Transverse colon (tissue), 4 donors: ENCODE measurements around the gene DNAJC28. TPM values are rescaled to one million over a fixed set of nuclear protein-coding genes. Genes with fewer than 3 reads are reported as not detected.
"Not testable (repeated sequence)": the region's sequence is repeated elsewhere in the genome, so short reads cannot be mapped to it uniquely, and the experiment has no call there.

ENCODE experiments used
- DNase-seq: peaks from one replicate; pipeline ENCODE4 v3.0.0-alpha.2; 2019
- H3K27ac ChIP-seq, 4 donors: fragments of 200-600 bp; sonication (generic); 2 replicates each; pipeline ENCODE4 v1.5.1; 2016 to 2018; ENCODE audit warnings: inconsistent platforms in 4 of 4
- H3K27me3 ChIP-seq: fragments of 200-600 bp; sonication (generic); 2 replicates; pipeline ENCODE4 v1.5.1; 2017; ENCODE audit warnings: inconsistent platforms
- H3K36me3 ChIP-seq, 4 donors: fragments of 200-600 bp; sonication (generic); 2 replicates each; pipeline ENCODE4 v1.5.1; 2017 to 2019; ENCODE audit warnings: inconsistent platforms in 4 of 4
- H3K4me1 ChIP-seq, 4 donors: fragments of 200-600 bp; sonication (generic); 2 replicates each; pipeline ENCODE4 v1.5.1; 2017 to 2020; ENCODE audit warnings: inconsistent platforms in 4 of 4
- H3K4me3 ChIP-seq, 4 donors: fragments of 200-600 bp; sonication (generic); 1 replicate in 1 of 4; 2 replicates in 3 of 4; pipeline versions ENCODE4 v1.5.1 to v1.6.1; 2017 to 2019; ENCODE audit warnings: inconsistent platforms in 4 of 4
- H3K9me3 ChIP-seq, 2 donors: fragments of 200-600 bp; sonication (generic); 2 replicates each; pipeline ENCODE4 v1.5.1; 2017 to 2019; ENCODE audit warnings: inconsistent platforms in 2 of 2
- EP300 ChIP-seq: sonication (generic); formaldehyde crosslinking; IDR thresholded peaks from one replicate; pipeline ENCODE4 v1.6.1; 2017; ENCODE audit warnings: antibody characterized with exemption, low read depth
- POLR2A ChIP-seq: fragments of 450-650 bp; IDR thresholded peaks from one replicate; pipeline ENCODE4 v1.6.1; 2016; ENCODE audit warnings: antibody characterized with exemption, mild to moderate bottlenecking, moderate library complexity
- POLR2AphosphoS5 ChIP-seq, 3 donors: sonication (generic); formaldehyde crosslinking; IDR thresholded peaks; one replicate each; pipeline ENCODE4 v1.6.1; 2016; ENCODE audit warnings: antibody characterized with exemption in 3 of 3
- WGBS, 2 donors: methylation state at CpG; one replicate each; pipeline ENCODE4 v1.1.5; 2018; ENCODE audit warnings: low coverage in 1 of 2; 5-methylcytosine and 5-hydroxymethylcytosine counted together
- in situ Hi-C, 4 donors: fragments of 200-750 bp; cut with MboI; loops; one replicate each; pipeline versions ENCODE4 v1.15.0 to v1.15.1; 2017; ENCODE audit warnings: low sequenced_read_pairs in 3 of 4, low pct_ligation_motif_present in 1 of 4, low pct_unique_long_range_greater_than_20kb in 1 of 4
- intact Hi-C: fragments of 100-400 bp; cut with DNase I; formaldehyde crosslinking; loops from one replicate; pipeline ENCODE4 v1.15.1; 2023; ENCODE audit warnings: low total_unique reads
- total RNA-seq, 4 donors: library from RNA; depleted of rRNA; stranded (reverse); fragments of >200 nt; gene quantifications; one replicate each; pipeline ENCODE4 v1.1.0, GENCODE V29; 2016
- TF ChIP-seq, protein P1 (sequence below), 5 experiments: fragments of 200-600 bp in 3 of 5; fragments of 450-650 bp in 2 of 5; sonication (generic) in 3 of 5; IDR thresholded peaks; 1 replicate in 2 of 5; 2 replicates in 3 of 5; pipeline ENCODE4 v1.5.1; 2016 to 2017; ENCODE audit warnings: antibody characterized with exemption in 5 of 5, inconsistent platforms in 3 of 5, mild to moderate bottlenecking in 2 of 5, moderate library complexity in 1 of 5

DNAJC28 gene
- total RNA-seq, 4 donors from 2014 or later, result 3.0 to 3.7 TPM; not detected in 2

DNA sequence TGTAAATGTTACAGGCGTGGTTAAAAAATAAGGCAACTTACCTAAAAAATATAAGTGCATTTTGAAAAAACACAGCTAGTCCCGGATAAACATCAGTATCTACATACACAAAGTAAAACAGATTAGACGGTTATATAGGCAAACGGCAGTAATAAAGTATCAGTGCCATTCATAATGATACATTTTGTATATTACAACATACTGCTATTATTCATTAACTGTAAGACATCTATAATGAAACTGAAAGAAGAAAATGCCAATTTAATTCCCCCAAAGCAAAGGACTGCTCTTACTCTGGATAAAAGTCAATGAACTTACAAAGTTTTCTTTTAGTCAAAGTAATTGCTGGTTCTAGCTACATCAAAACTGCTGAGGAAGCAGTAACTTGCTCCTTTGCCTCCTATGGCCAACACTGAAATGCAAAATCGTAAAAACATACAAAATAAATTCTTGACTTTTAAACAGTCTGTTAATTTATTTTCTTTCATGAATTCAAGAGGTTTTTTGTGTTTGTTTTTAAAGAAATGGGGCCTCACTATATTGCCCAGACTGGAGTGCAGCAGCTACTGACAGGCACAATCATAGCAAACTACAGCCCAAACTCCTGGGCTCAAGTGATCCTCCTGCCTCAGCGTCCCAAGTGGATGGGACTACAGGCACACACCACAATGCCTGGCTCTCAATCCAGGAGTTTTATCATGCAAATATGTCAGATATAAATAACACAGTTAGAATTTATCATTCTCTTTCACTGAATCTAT is 35.6 kb downstream of the DNAJC28 start:
- WGBS, 2 donors, result 76 to 78% methylated on average over 6 of the region's 6 CpGs
- peaks cover 0 to 19% (median 6%) of the 10 kb centered on the region in 4 donors for H3K36me3 ChIP-seq
- H3K4me1 ChIP-seq, result peaks cover 0 to 12% (median 3%) of the 10 kb centered on the region in 4 donors
- in situ Hi-C loops (loop anchor here in 1 of 4 donors (25.0 kb wide), 2 partner anchors 519 to 619 kb away; no protein-coding TSS in a partner anchor), intact Hi-C loops (no loop called here)
- H3K27ac ChIP-seq, result no peak overlapping the region
- DNase-seq, result no peak
- no peak overlapping the region for H3K4me3 ChIP-seq
- no peaks in the 10 kb centered on the region for H3K9me3 ChIP-seq
- TF ChIP-seq EP300 (no peak), POLR2AphosphoS5 (IDR thresholded peaks at IDR 0.05) (no peak), POLR2A (no peak)
- TF ChIP-seq, protein P1, sequence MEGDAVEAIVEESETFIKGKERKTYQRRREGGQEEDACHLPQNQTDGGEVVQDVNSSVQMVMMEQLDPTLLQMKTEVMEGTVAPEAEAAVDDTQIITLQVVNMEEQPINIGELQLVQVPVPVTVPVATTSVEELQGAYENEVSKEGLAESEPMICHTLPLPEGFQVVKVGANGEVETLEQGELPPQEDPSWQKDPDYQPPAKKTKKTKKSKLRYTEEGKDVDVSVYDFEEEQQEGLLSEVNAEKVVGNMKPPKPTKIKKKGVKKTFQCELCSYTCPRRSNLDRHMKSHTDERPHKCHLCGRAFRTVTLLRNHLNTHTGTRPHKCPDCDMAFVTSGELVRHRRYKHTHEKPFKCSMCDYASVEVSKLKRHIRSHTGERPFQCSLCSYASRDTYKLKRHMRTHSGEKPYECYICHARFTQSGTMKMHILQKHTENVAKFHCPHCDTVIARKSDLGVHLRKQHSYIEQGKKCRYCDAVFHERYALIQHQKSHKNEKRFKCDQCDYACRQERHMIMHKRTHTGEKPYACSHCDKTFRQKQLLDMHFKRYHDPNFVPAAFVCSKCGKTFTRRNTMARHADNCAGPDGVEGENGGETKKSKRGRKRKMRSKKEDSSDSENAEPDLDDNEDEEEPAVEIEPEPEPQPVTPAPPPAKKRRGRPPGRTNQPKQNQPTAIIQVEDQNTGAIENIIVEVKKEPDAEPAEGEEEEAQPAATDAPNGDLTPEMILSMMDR (IDR thresholded peaks at IDR 0.05), result no peak
- no peaks in the 10 kb centered on the region for H3K27me3 ChIP-seq

DNA sequence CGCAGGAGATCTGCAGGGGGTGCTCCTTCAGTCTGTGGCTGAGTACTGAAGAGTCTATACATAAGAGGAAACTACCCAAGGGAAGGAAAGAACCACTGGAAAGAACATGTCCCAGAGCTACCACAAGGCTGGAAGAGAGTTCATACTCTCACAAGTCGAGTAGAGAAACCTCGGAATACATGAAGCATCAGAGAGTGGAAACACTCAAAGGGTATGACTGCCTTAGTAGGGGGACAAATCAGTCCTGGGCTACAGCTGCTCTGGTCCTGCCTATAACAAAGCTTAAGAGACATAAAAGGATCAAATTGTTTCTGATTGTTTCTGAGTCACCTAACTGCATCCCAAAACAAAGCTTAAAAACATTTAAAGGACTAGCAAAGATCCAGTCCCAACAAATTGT is 39.2 kb downstream of the DNAJC28 start:
- no peaks in the 10 kb centered on the region for H3K27me3 ChIP-seq
- H3K4me1 ChIP-seq, result peaks cover 0 to 12% (median 3%) of the 10 kb centered on the region in 4 donors
- H3K4me3 ChIP-seq, result no peak overlapping the region
- peak overlapping the region in 1 of 4 donors; percentile 50 for H3K27ac ChIP-seq
- no peaks in the 10 kb centered on the region for H3K9me3 ChIP-seq
- H3K36me3 ChIP-seq, result peaks cover 0 to 10% (median 5%) of the 10 kb centered on the region in 4 donors
- no peak for DNase-seq
- intact Hi-C loops (no loop called here), in situ Hi-C loops (loop anchor here in 1 of 4 donors (25.0 kb wide), 2 partner anchors 515 to 615 kb away; no protein-coding TSS in a partner anchor)
- 89 to 95% methylated on average over 3 of the region's 3 CpGs for WGBS, 2 donors
- TF ChIP-seq EP300, result no peak
- no peak for TF ChIP-seq POLR2A
- TF ChIP-seq, protein P1 (IDR thresholded peaks at IDR 0.05), result no peak
- TF ChIP-seq POLR2AphosphoS5 (IDR thresholded peaks at IDR 0.05), result no peak

DNA sequence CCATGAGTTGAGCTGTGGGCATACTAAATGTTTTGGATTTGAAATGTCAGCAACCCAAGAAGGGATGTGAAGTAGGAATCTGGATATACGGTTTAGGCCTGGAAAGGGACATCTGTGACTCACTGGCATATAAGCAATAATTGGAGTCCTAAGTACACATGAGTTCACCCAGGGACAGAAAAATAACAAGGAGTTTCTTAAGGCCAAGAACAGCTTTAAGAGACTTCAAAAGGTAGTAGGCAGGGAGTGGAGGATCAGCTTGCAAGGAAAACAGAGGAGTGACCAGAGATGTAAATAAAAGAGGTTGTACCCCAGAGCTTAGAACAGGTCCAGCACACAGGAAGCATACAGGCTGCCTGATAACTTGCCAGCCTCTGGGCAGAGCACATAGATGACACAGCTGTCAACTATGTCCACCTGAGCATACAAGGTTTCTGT is 39.9 kb downstream of the DNAJC28 start:
- no peak for DNase-seq
- Histone ChIP-seq H3K36me3 (peaks cover 0 to 12% (median 5%) of the 10 kb centered on the region in 4 donors), H3K4me1 (peaks cover 0 to 12% (median 3%) of the 10 kb centered on the region in 4 donors), H3K9me3 (no peaks in the 10 kb centered on the region), H3K27ac (peak overlapping the region in 1 of 4 donors; percentile 23), H3K4me3 (no peak overlapping the region), H3K27me3 (no peaks in the 10 kb centered on the region)
- intact Hi-C loops (no loop called here), in situ Hi-C loops (loop anchor here in 1 of 4 donors (25.0 kb wide), 2 partner anchors 514 to 614 kb away; no protein-coding TSS in a partner anchor)
- WGBS, 2 donors, result 22 to 49% methylated on average over 1 of the region's 1 CpG
- TF ChIP-seq EP300 (no peak), POLR2AphosphoS5 (IDR thresholded peaks at IDR 0.05) (peak in 1 of 3 donors; percentile 31), POLR2A (no peak)
- TF ChIP-seq, protein P1 (IDR thresholded peaks at IDR 0.05), result no peak

DNA sequence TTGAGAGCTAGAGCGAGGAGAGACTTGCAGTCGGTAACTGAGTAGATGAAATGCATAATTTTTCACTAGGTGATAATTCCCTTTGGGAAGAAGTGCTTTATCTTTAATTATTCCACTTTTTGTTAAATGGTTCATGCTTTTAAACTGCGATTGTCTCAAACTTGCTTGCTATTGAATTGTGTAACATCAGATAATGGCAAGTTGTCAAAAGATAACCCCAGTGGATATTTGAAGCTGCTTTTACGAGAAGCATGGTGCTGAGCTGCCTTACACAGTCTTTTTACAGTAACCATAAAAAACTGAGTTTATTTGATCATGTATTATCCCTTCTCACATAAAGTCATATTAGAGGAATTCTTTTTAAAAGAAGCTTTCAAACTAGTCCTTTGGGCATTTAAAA is 41.9 kb downstream of the DNAJC28 start:
- Histone ChIP-seq H3K36me3 (peaks cover 0 to 8% (median 1%) of the 10 kb centered on the region in 4 donors), H3K4me1 (peaks cover 0 to 12% (median 4%) of the 10 kb centered on the region in 4 donors), H3K27ac (no peak overlapping the region), H3K4me3 (no peak overlapping the region), H3K27me3 (no peaks in the 10 kb centered on the region), H3K9me3 (no peaks in the 10 kb centered on the region)
- WGBS, 2 donors, result 78 to 81% methylated on average over 4 of the region's 4 CpGs
- DNase-seq, result no peak
- TF ChIP-seq EP300 (no peak), POLR2A (no peak), POLR2AphosphoS5 (IDR thresholded peaks at IDR 0.05) (no peak)
- TF ChIP-seq, protein P1 (IDR thresholded peaks at IDR 0.05), result no peak
- in situ Hi-C loops (loop anchor here in 3 of 4 donors (5.0 to 25.0 kb wide), 4 partner anchors 252 to 612 kb away; no protein-coding TSS in a partner anchor), intact Hi-C loops (loop anchor here (10.0 kb wide), 2 partner anchors 85 to 245 kb away; no protein-coding TSS in a partner anchor)

DNA sequence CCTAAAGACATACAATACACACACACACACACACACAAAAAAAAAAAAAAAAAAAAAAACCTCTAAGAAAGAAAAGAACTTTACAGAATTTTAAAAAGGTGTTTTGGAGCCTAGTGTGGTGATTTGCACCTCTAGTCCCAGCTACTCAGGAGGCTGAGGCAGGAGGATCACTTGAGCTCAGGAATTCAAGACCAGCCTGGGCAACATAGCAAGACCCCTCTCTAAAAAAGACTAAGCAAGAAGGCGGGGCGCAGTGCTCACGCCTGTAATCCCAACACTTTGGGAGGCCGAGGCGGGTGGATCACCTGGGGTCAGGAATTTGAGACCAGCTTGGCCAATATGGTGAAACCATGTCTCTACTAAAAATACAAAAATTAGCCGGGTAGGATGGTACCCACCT is 44.9 kb downstream of the DNAJC28 start:
- H3K9me3 ChIP-seq, H3K27ac ChIP-seq, H3K27me3 ChIP-seq, H3K4me3 ChIP-seq, H3K36me3 ChIP-seq, DNase-seq: not testable (repeated sequence)
- 92 to 96% methylated on average over 4 to 6 of the region's 6 CpGs for WGBS, 2 donors
- intact Hi-C loops, result loop anchor here (10.0 kb wide), 2 partner anchors 82 to 242 kb away; no protein-coding TSS in a partner anchor
- in situ Hi-C loops, result loop anchor here in 2 of 4 donors (5.0 to 25.0 kb wide), 3 partner anchors 249 to 509 kb away; no protein-coding TSS in a partner anchor
- peaks cover 0 to 11% (median 7%) of the 10 kb centered on the region in 4 donors for H3K4me1 ChIP-seq
